ENCODE results near the gene TLK1.
"Not testable (repeated sequence)": the region's sequence is repeated elsewhere in the genome, so short reads cannot be mapped to it uniquely, and the experiment has no call there.

TLK1 gene

DNA sequence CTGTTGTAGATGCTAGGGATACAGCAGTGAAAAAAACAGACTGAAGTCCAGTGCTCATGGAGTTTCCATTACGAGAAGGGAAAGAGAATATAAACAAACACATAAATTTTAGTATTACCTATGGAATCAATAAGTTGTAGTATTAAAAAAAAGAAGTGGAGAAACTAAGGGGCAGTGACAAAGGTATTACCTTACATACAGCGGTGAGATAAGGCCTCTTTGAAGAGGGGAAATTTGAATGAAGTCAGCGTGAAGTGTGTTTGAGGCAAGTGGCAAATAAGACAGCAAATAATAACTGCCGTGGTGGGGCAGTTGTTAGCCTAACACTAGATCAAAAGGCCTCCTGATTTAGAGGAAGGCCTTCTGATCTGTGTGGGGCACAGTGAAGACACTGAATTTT is 57.9 kb downstream of the TLK1 start:
- H3K4me1 ChIP-seq = peaks cover 14% of the 10 kb centered on the region
- in situ Hi-C loops (cut with MboI; ENCODE audit: low sequenced_read_pairs) = no loop called here
- no peak overlapping the region for H3K4me3 ChIP-seq
- no peaks in the 10 kb centered on the region; the same call in none of the 2 replicates for H3K36me3 ChIP-seq (replicated peaks)
- H3K27me3 ChIP-seq (ENCODE audit: low read depth) = no peaks in the 10 kb centered on the region
- H3K9me3 ChIP-seq = peaks cover 9% of the 10 kb centered on the region; the same call in 1 of the 2 replicates
- no peak for DNase-seq (ENCODE audit: low spot score in 2 of 2)

DNA sequence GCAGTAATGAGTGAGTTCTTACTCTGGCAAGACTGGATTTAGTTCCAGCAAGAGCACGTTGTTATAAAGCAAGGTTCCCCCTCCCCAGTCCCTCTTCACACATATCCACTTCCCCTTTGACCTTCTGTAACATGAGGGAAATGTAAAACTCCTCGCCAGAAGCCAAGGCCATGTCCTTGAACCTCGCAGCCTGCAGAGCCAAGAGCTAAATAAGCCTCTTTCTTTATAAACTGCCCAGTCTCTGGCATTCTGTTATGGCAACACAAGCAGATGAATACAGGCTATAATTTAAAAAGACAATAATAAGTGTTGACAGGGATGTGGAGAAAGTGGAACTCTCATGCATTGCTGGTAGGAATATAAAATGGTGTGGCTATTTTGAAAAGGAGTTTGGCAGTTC is 60.3 kb downstream of the TLK1 start:
- in situ Hi-C loops (cut with MboI; ENCODE audit: low sequenced_read_pairs) = no loop called here

DNA sequence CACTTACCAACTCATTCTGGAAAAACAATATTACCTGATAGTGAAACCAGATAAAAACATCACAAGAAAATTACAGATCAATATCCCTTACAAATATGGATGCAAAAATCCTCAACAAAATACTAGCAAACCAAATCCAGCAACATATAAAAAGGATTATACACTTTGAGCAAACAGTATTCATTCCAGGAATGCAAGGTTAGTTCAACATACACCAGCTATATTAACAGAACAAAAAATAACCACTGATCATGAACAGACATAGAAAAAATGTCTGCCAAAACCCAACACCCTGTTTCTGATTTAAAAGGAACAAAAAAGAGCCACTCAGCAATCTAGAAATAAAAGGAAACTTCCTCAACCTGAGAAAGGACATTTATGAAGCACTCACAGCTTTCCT is 62.1 kb downstream of the TLK1 start:
- Histone ChIP-seq H3K27me3 (ENCODE audit: low read depth) (no peaks in the 10 kb centered on the region), H3K4me3 (no peak overlapping the region), H3K9me3 (peaks cover 9% of the 10 kb centered on the region; the same call in 1 of the 2 replicates), H3K4me1 (peaks cover 5% of the 10 kb centered on the region), H3K36me3 (replicated peaks) (no peaks in the 10 kb centered on the region; the same call in 1 of the 2 replicates)
- in situ Hi-C loops (cut with MboI; ENCODE audit: low sequenced_read_pairs) = no loop called here
- DNase-seq (ENCODE audit: low spot score in 2 of 2) = no peak

More for the DNA sequence above, 60.3 kb downstream of the TLK1 start:
- no peaks in the 10 kb centered on the region; the same call in 1 of the 2 replicates for H3K36me3 ChIP-seq (replicated peaks)
- DNase-seq (ENCODE audit: low spot score in 2 of 2) = no peak
- H3K4me3 ChIP-seq = no peak overlapping the region
- peaks cover 9% of the 10 kb centered on the region; the same call in 1 of the 2 replicates for H3K9me3 ChIP-seq
- H3K4me1 ChIP-seq = peaks cover 11% of the 10 kb centered on the region
- no peaks in the 10 kb centered on the region for H3K27me3 ChIP-seq (ENCODE audit: low read depth)

DNA sequence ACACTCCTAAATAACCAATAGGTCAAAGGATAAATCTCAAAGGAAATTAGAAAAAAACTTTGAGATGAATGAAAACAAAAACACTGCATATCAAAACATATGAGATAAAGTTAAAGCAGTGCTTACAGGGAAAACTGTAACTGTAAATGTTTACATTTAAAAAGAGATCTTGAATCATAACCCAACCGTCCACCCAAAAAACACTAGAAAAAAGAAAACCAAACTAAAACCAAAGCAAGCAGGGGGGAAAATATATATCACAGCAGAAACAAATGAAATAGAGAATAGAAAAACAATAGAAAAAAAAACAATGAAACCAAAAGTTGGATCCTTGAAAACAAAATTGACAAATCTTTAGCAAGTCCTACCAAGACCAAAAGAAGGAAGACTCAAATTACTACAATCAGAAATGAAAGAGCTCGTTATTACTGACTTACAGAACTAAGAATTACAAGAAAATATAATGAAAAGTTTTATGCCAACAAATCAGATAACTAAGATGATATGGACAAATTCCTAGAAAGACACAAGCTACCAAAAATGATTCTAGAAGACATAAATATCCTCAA is 65.6 kb downstream of the TLK1 start:
- Histone ChIP-seq H3K27me3 (ENCODE audit: low read depth) (no peaks in the 10 kb centered on the region), H3K36me3 (replicated peaks) (no peaks in the 10 kb centered on the region; the same call in 1 of the 2 replicates), H3K4me3 (no peak overlapping the region), H3K4me1 (no peaks in the 10 kb centered on the region), H3K9me3 (peaks cover 9% of the 10 kb centered on the region; the same call in 1 of the 2 replicates)
- in situ Hi-C loops (cut with MboI; ENCODE audit: low sequenced_read_pairs) = no loop called here
- no peak for DNase-seq (ENCODE audit: low spot score in 2 of 2)

DNA sequence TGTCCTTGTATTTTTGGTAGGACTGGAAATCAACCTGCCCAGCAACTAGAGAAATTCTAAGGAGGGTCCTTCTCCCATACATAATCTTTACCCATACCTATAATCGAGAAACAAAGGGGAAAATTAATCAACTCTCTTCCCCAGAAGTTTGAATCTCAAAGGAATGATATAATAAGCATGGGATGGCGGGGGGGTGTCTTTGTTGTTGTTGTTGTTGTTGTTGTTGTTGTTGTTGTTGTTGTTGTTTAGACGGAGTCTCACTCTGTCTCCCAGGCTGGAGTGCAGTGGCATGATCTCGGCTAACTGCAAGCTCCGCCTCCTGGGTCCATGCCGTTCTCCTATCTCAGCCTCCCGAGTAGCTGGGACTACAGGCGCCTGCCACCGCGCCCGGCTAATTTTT is 69.2 kb downstream of the TLK1 start:
- in situ Hi-C loops (cut with MboI; ENCODE audit: low sequenced_read_pairs); H3K36me3 ChIP-seq (replicated peaks); DNase-seq (ENCODE audit: low spot score in 2 of 2); H3K4me1 ChIP-seq; H3K4me3 ChIP-seq; H3K9me3 ChIP-seq; H3K27me3 ChIP-seq (ENCODE audit: low read depth): not testable (repeated sequence)

DNA sequence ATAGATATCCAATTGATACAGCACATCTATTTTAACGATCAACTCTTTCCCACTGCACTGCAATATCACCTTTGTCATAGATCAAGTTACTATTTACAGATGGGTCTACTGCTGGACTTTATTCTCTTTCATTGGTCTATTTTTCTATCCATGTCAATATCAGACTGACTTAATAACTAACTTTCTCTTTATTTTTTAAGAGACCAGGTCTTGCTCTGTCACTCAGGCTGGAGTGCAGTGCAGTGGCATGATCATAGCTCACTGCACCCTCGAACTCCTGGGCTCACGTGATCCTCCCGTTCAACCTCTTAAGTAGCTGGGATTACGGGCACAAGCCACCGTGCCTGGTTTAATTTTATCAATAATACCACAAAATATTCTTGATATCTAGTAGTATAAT is 71.2 kb downstream of the TLK1 start:
- Histone ChIP-seq H3K4me1 (no peaks in the 10 kb centered on the region; the same call in 1 of the 2 replicates), H3K27me3 (ENCODE audit: low read depth) (no peaks in the 10 kb centered on the region), H3K36me3 (replicated peaks) (no peaks in the 10 kb centered on the region), H3K4me3 (no peak overlapping the region), H3K9me3 (no peaks in the 10 kb centered on the region)
- in situ Hi-C loops (cut with MboI; ENCODE audit: low sequenced_read_pairs) = no loop called here
- no peak for DNase-seq (ENCODE audit: low spot score in 2 of 2)

DNA sequence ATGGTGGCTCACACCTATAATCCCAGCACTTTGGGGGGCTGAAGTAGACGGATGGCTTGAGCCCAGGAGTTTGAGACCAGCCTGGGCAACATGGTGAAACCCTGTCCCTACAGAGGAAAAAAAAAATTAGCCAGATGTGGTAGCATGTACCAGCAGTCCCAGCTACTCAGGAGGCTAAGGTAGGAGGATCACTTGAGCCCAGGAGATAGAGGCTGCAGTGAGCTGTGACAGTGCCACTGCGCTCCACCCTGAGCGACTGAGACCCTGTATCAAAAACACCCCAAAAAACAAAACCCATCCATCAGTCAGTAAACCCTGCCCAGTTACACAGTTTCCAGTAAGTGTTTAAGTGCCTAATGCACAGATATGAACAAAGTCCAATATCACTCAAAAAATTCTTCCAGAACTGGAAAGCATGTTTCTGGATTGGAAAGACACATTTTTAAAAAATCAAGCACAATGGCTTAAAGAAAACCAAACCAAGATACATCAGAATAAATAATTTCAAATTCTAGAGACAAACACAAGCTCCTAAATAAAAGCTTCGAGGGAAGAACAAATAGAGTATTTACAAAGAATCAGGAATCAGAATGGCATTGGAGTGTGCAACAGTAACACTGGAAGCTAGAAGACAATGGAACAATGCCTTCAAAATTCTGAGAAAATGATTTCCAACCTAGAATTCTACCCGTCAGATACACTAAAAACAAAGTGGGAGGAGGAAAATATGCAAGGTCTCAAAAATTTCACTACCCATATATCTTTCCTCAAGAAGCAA is 72.4 kb downstream of the TLK1 start:
- Histone ChIP-seq H3K4me1 (peaks cover 2% of the 10 kb centered on the region; the same call in 1 of the 2 replicates), H3K27me3 (ENCODE audit: low read depth) (no peaks in the 10 kb centered on the region), H3K36me3 (replicated peaks) (no peaks in the 10 kb centered on the region), H3K9me3 (no peaks in the 10 kb centered on the region), H3K4me3 (no peak overlapping the region)
- DNase-seq (ENCODE audit: low spot score in 2 of 2) = no peak
- in situ Hi-C loops (cut with MboI; ENCODE audit: low sequenced_read_pairs) = no loop called here

DNA sequence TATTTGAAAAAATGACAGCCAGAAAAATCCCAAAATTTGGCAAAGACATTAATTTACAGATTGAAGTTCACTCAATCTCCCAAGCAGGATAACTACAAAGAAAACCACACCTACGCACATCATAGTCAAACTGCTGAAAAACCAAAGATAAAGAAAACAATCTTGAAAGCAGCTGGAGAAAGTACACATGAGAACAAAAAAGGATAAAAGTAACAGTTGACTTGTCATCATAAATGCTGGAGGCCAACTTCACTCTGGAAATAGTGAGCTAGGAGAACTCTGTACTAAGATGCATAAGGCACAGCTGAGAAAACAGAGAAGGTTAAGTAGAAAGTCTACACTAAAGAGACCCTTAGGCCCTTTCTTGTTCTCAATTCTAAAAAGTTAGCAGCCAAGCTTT is 73.1 kb downstream of the TLK1 start:
- Histone ChIP-seq H3K9me3 (no peaks in the 10 kb centered on the region), H3K27me3 (ENCODE audit: low read depth) (no peaks in the 10 kb centered on the region), H3K36me3 (replicated peaks) (no peaks in the 10 kb centered on the region), H3K4me1 (peaks cover 2% of the 10 kb centered on the region; the same call in 1 of the 2 replicates), H3K4me3 (no peak overlapping the region)
- DNase-seq (ENCODE audit: low spot score in 2 of 2) = no peak
- in situ Hi-C loops (cut with MboI; ENCODE audit: low sequenced_read_pairs) = no loop called here

DNA sequence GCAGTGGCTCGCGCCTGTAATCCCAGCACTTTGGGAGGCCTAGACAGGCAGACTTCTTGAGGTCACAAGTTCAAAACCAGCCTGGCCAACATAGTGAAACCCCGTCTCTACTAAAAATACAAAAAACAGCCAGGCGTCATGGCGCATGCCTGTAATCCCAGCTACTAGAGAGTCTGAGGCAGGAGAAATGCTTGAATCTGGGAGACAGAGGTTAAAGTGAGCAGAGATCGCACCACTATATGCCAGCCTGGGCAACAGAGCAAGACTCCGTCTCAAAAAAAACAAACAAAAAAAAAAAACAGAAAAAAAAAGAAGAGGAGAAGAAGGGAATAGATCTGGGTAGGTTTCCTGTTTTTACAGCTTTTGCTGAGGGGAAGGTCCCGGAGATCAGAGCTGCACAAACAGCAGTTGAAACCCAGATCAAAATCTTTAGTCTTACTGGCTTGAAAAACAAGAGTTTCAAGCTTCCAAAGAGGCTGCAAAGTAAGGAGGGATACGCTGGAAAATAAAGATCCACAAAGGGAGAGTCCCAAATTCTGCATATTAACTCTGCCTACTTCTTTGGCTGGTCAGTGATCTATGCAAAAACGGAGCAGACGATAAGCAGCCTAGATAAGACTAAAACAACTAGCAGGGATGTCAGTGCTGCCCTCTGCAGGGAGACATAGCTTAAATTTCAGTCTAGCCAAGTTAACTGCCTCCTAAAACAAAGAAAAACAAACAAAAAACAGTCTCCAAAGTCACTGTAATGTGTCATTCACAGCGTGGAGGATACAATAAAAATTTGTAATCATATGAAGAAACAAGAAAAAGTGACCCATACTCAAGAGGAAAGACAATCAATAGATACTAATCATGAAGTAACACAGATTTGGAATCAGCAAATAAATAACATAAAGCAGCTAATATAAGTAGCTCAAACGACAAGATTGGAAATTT is 74.1 kb downstream of the TLK1 start:
- Histone ChIP-seq H3K4me3 (no peak overlapping the region), H3K36me3 (replicated peaks) (no peaks in the 10 kb centered on the region), H3K4me1 (peaks cover 2% of the 10 kb centered on the region; the same call in 1 of the 2 replicates), H3K27me3 (ENCODE audit: low read depth) (no peaks in the 10 kb centered on the region), H3K9me3 (no peaks in the 10 kb centered on the region)
- in situ Hi-C loops (cut with MboI; ENCODE audit: low sequenced_read_pairs) = no loop called here
- peak; percentile 50 to 67 for DNase-seq (ENCODE audit: low spot score in 2 of 2)

DNA sequence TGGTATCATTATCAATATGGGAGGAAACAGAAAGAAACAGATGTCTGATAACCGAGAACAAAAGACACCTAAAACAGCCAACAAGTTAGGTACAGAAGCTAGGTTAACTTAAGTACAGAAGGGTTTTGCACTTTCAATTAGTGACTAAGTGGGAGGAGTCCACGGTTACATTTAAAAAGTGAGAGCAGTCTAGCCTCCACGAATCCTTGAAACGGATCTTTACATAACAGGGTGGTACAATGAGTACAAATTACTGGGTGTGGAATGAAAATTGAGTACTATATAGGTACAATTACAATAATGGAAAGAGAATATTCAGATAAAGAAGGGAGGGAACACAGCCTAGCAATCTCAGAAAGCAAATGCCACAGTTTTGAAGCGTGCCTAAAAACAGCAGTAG is 76.6 kb downstream of the TLK1 start:
- in situ Hi-C loops (cut with MboI; ENCODE audit: low sequenced_read_pairs) = no loop called here
- Histone ChIP-seq H3K4me1 (peaks cover 2% of the 10 kb centered on the region; the same call in 1 of the 2 replicates), H3K36me3 (replicated peaks) (no peaks in the 10 kb centered on the region), H3K27me3 (ENCODE audit: low read depth) (no peaks in the 10 kb centered on the region), H3K4me3 (no peak overlapping the region), H3K9me3 (no peaks in the 10 kb centered on the region)
- DNase-seq (ENCODE audit: low spot score in 2 of 2) = no peak

DNA sequence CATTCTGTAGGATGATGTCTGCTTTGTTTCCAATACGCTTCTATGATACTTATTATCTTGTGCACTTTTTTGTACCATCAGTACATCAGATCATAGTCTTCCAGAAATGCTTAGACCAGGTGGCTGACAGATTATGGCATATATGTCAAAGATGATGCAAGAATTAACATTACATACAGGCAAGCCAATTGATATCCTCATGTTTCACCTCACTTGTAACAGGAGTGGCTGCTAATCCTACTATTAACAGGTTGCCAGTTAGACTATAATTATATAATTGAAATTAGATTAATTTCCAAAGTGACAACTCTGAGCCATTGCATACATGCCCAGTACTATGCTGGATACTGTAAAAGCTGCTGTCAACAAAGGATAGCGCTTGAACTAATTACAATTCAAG is 77.2 kb downstream of the TLK1 start:
- Histone ChIP-seq H3K9me3 (no peaks in the 10 kb centered on the region), H3K4me3 (no peak overlapping the region), H3K27me3 (ENCODE audit: low read depth) (no peaks in the 10 kb centered on the region), H3K4me1 (peaks cover 2% of the 10 kb centered on the region; the same call in 1 of the 2 replicates), H3K36me3 (replicated peaks) (no peaks in the 10 kb centered on the region)
- DNase-seq (ENCODE audit: low spot score in 2 of 2) = no peak
- in situ Hi-C loops (cut with MboI; ENCODE audit: low sequenced_read_pairs) = no loop called here

DNA sequence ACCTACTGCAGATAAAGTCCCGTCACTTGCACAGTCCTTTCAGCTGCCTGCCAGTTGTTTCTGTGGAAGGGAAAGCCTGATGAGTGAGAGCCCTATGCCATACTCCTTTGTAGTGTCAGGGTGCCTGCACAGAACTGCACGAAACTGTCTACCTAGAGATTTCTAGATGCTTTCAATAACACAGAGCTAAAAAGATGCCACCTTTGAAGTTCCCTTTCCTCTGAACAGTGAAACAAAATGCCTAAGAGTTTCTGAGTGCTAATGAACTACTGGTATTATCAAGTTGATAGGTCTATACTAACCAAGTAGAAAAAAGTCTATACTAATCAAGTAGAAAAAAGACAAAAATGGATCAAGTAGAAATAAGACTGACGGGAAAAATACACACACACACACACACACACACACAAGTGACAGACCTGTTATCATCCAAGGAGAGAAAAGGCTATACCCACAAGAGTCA is 79.0 kb downstream of the TLK1 start:
- DNase-seq (ENCODE audit: low spot score in 2 of 2) = no peak
- in situ Hi-C loops (cut with MboI; ENCODE audit: low sequenced_read_pairs) = no loop called here
- peaks cover 2% of the 10 kb centered on the region; the same call in 1 of the 2 replicates for H3K4me1 ChIP-seq
- H3K4me3 ChIP-seq = no peak overlapping the region
- no peaks in the 10 kb centered on the region for H3K9me3 ChIP-seq
- no peaks in the 10 kb centered on the region for H3K27me3 ChIP-seq (ENCODE audit: low read depth)
- H3K36me3 ChIP-seq (replicated peaks) = peaks cover 2% of the 10 kb centered on the region; the same call in 1 of the 2 replicates

DNA sequence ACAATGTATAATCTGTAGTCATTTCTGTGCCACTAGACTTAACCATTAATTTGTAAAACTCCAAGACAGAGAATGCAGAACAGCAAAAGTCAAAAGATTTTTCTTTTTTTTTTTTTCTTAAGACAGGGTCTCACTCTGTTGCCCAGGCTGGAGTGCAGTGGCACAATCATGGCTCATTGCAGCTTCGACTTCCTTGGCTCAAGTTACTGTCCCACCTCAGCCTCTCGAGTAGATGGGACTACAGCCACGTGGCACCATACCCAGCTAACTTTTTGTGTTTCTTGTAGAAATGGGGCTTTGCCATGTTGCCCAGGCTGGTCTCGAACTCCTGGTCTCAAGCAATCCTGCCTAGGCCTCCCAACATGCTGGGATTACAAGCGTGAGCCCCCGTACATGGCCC is 80.1 kb downstream of the TLK1 start:
- DNase-seq (ENCODE audit: low spot score in 2 of 2) = no peak
- peaks cover 2% of the 10 kb centered on the region; the same call in 1 of the 2 replicates for H3K36me3 ChIP-seq (replicated peaks)
- H3K4me1 ChIP-seq = peaks cover 2% of the 10 kb centered on the region; the same call in 1 of the 2 replicates
- in situ Hi-C loops (cut with MboI; ENCODE audit: low sequenced_read_pairs) = no loop called here
- H3K4me3 ChIP-seq = no peak overlapping the region
- H3K9me3 ChIP-seq = no peaks in the 10 kb centered on the region
- H3K27me3 ChIP-seq (ENCODE audit: low read depth) = no peaks in the 10 kb centered on the region

All from HAP-1 (cell line).